ENCODE measurements around the gene SLC25A17.

DNA sequence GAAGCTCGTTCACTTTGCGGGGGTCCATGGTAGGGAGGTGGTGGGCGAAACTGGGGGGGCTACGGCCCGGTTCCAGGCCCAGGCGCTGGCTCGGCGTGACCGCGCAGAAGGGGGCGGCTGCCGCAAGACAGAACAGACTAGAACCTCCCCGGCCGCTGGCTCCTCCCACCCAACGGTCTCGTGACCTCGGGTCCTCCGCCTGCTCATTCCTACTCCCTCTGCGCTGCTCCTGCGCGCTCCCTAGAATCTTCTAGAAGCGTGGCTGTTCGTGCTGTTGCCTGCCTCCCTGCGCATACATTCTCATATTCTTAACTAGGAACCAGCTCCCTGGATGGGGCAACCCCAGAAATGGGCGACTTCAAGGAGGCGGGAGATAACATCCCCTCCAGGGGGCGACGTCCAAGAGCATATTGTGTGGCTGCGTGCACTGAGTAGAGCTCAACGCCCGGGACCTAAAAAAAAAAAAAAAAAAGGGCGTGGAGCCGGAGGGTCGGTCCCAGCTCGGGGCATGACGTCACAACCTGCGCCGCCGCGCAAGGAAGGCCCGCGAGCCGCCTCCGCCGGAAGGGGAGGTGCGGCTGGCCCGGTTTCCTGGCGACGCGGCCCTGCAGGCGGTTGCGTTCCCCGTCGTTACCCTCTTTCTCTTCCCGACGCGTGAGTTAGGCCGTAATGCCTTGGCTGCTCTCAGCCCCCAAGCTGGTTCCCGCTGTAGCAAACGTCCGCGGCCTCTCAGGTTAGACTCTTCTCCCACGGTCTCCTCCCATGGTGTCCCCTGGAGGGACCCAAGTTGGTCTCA lies 37.6 kb upstream of the SLC25A17 start, which contains the start of the genes ST13 and XPNPEP3:
- TF ChIP-seq, protein P1, sequence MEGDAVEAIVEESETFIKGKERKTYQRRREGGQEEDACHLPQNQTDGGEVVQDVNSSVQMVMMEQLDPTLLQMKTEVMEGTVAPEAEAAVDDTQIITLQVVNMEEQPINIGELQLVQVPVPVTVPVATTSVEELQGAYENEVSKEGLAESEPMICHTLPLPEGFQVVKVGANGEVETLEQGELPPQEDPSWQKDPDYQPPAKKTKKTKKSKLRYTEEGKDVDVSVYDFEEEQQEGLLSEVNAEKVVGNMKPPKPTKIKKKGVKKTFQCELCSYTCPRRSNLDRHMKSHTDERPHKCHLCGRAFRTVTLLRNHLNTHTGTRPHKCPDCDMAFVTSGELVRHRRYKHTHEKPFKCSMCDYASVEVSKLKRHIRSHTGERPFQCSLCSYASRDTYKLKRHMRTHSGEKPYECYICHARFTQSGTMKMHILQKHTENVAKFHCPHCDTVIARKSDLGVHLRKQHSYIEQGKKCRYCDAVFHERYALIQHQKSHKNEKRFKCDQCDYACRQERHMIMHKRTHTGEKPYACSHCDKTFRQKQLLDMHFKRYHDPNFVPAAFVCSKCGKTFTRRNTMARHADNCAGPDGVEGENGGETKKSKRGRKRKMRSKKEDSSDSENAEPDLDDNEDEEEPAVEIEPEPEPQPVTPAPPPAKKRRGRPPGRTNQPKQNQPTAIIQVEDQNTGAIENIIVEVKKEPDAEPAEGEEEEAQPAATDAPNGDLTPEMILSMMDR (IDR thresholded peaks at IDR 0.05), result peak in 1 of 4 experiments; percentile 23
- TF ChIP-seq POLR2A (IDR thresholded peaks at IDR 0.05) (peak; percentile 70 to 74), EP300 (IDR thresholded peaks at IDR 0.05) (no peak), POLR2AphosphoS5 (IDR thresholded peaks at IDR 0.05) (peak; percentile 92)
